Activated CD4-positive, alpha-beta T cell treated with anti-CD3 and anti-CD28 coated beads for 48 hours (primary cell): ENCODE data around the gene LCE2A.
"Not testable (repeated sequence)": the region's sequence is repeated elsewhere in the genome, so short reads cannot be mapped to it uniquely, and the experiment has no call there.

ENCODE experiments used
- DNase-seq: peaks from one replicate; pipeline ENCODE4 v3.0.0-alpha.2; 2020

The LCE2A gene, protein sequence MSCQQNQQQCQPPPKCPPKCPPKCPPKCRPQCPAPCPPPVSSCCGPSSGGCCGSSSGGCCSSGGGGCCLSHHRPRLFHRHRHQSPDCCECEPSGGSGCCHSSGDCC

GRCh38 chr1:152697701-152698600 lies at the start of gene LCE2A:
Gene LCE2A, plus strand, starts transcription at chr1:152698345. Its CDS starts 557 bp downstream, at chr1:152698902.
- DNase-seq: no peak

DNA sequence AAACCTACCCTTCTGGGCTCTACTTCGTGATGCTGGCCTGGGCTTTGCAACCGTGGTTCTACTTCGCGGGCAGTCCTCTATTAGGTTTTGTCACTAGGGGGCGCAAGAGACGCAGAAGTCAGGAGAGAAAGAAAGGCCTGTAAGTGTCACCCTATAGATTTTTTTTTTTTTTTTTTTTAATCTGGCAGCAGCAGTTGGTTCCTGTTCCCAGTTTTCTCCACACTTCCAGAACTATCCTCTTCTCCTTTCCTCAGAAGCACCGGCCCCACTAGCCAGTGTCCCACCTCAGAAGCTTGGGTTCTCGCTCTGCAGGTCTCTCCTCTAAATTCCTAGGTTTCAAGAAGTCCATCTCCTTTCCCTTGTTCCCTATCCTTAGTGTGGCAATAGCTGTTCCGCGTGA lies 44.0 kb upstream of the LCE2A start:
- DNase-seq: peak; percentile 75

DNA sequence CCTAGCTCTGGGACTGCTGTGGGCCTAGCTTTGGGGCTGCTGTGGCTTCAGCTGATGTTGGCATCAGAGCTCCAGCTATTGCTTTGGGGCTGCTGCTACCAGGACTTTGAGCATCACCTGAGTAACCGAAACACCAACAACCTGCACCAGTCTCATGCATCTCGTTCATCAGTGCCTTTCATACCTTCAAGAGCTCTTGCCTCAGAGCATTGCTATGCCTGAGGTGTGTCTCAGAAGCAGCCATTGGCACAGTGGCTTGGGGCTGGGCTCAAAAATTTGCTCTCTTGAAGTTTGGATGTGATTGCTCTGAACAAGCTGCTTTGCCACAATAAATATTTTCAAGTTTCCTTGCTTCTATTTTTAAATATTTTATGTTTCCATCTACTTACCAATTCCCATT lies 41.7 kb upstream of the LCE2A start:
- DNase-seq: no peak

GRCh38 chr1:152657677-152658076 lies 40.5 kb upstream of the LCE2A start:
- DNase-seq: no peak

- DNase-seq: no peak
Observed at GRCh38 chr1:152658649-152659048, 39.5 kb upstream of the LCE2A start.

- no peak for DNase-seq
Observed at GRCh38 chr1:152663098-152663497, 35.0 kb upstream of the LCE2A start, which contains the start of gene LCE2D. Gene LCE2D, plus strand, starts transcription at chr1:152663380. Its CDS starts 726 bp downstream, at chr1:152664106.

GRCh38 chr1:152666171-152666570 lies 32.0 kb upstream of the LCE2A start:
- not testable (repeated sequence) for DNase-seq

- no peak for DNase-seq
Observed at GRCh38 chr1:152667648-152668047, 30.5 kb upstream of the LCE2A start.

DNA sequence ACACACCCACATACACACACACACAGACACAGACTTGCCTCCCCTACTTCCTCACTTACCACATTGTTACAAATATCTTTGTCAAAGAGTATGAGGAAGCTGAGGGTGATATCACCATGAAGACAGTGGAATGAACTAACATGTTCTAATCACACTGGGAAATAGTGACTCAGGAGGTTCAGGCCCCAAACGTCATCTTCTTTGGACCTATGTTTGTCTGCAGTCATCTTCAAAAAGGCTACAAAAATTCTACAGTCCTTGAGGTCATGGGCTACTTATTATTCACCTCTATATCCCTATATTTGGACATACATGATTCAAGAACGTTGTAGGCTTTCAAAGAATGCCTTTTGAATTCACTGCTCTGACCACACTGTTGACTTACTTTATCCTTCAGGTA lies 25.1 kb upstream of the LCE2A start:
- DNase-seq: no peak

GRCh38 chr1:152674983-152675382 lies 23.2 kb upstream of the LCE2A start, which contains the start of gene LCE2C:
Gene LCE2C, plus strand, starts transcription at chr1:152675279. Its CDS starts 737 bp downstream, at chr1:152676016.
- DNase-seq: not testable (repeated sequence)

GRCh38 chr1:152679459-152679858 lies 18.7 kb upstream of the LCE2A start:
- DNase-seq: no peak

DNA sequence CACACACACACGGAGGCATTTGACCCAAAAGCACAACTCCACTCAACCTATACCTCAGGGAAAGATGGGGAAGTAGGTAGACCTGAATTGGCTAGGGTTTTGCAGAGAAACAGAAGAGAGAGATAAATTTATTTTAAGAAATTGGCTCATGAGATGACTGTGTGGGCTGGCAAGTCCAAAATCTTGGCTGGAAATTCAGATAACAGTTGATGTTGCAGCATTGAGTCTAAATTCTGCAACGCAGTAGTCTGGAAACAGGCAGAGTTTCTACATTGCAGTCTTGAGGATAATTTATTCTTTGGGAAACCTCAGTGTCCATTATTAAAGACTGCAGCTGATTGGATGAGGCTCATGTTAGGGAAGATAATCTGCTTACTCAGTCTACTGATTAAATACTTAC lies 16.5 kb upstream of the LCE2A start:
- no peak for DNase-seq

DNA sequence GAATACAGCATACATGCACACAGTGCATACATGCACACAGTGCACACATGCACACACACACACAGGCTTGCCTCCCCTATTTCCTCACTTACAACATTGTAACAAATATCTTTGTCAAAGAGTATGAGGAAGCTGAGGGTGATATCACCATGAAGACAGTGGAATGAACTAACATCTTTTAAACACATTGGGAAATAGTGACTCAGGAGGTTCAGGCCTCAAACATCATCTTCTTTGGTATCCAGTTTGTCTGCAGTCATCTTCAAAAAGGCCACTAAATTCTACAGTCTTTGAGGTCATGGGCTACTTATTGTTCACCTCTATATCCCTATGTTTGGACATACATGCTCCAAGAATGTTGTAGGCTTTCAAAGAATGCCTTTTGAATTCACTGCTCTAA lies 14.3 kb upstream of the LCE2A start:
- no peak for DNase-seq

- not testable (repeated sequence) for DNase-seq
Observed at GRCh38 chr1:152685823-152686222, 12.3 kb upstream of the LCE2A start, which contains the start of gene LCE2B. Gene LCE2B, plus strand, starts transcription at chr1:152686123. Its CDS starts 721 bp downstream, at chr1:152686844.

DNA sequence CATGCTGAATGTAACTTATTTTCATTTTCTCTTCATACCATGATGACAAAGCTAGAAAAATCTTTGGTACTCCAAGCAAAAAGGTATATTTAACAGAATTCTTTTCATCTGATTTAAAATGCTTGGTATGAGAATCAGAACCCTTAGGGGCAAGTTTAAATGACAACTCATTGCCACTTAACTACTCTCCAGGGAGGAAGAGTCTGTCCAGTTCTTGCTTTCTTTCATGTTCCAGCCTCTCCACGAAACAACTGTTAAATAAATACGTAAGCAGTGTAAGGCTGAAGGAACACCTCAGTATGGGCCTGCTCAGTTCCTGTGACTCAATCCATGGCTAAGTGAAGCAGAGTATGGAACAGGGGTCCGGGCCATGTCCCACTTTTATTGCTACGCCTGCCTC lies 1.6 kb downstream of the LCE2A start:
- no peak for DNase-seq

- DNase-seq: no peak
Observed at GRCh38 chr1:152707860-152708259, 9.7 kb downstream of the LCE2A start, which contains the start of gene LCE4A. Gene LCE4A, plus strand, starts transcription at chr1:152708160. Its CDS starts 916 bp downstream, at chr1:152709076.

- no peak for DNase-seq
Observed at GRCh38 chr1:152718238-152718637, 20.1 kb downstream of the LCE2A start.

GRCh38 chr1:152725261-152725660 lies 27.1 kb downstream of the LCE2A start:
- no peak for DNase-seq

DNA sequence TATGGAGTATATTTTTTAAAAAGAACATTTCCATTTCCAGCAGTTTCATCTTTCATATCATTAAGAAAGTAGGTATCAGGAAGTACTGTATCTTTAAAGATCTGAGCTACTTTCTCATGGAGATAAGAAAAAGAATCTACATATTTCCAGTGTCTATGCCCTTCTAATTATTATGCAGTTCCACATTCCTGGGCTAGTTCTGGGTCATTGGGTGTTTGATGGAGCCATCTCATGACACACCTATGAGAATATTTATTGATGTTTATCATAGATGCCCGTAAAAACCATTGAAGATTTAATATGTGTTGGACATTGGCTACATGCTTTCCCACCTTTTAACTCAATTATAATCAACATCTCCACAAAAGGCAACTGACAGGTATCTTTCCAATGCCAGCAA lies 30.8 kb downstream of the LCE2A start:
- DNase-seq: no peak

DNA sequence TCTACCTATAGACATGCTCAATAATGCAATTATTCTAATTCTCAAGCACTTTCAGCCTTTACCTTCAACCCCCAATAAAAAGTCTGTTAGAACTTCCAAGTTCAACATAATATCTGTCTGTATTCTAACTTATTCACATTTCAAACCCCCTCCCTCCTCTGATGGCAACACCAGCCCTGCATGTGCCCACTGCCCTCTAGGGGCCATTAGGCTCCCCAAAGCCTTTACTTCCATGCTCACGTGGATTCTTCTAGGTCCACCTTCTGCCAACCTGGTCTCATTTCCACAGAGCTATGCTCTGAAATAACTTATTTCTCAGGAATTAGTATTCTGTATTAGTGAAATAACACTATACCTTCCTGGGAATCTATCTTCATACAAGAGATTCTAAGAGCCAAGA lies 37.5 kb downstream of the LCE2A start:
- no peak for DNase-seq

DNA sequence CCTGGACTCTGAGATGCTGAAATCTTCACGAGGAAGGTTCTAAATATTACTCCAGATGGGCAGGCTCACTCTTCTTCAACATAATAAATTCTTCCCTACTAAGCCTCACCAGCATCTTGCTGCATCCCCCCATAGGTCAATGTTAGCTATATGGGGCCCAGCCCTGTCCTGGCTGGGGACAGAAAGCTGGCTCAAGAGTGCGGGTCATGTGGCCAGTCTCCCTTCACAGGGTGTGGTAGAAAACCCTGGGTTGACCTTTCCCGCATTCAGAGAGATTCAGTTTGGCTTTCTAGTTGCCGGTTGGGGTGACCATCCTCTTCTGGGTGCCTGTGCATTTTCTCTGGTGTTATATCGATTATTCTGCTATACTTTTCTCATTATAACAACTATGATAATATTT lies 39.9 kb downstream of the LCE2A start:
- no peak for DNase-seq

- DNase-seq: no peak
Observed at GRCh38 chr1:152739841-152740240, 41.7 kb downstream of the LCE2A start.

DNA sequence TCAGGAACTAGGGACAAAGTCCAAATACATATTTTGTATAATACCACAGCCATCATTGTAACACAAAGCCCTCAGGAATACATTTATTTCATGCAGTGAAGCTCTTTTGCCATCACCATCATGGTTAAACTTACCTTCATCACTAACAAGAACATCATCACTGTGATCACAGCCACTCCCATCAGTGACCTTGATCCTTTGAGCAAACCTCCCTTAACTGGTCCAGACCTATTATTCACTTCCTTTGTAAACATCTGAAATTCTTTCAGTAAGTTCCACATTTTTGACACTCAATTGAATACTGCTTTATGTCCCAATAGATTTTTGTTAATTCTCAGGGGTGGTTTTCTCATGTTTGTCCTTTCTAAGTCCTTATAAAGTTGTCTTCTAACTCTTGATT lies 43.5 kb downstream of the LCE2A start:
- DNase-seq: no peak
